Upper lobe of left lung (tissue), 4 donors: ENCODE results near the gene UGT2B28.
"Not testable (repeated sequence)": the region's sequence is repeated elsewhere in the genome, so short reads cannot be mapped to it uniquely, and the experiment has no call there.

Experiments
- CTCF ChIP-seq, 6 experiments: fragments of 450-650 bp in 4 of 6; fragments of 200-600 bp in 2 of 6; sonication (generic) in 2 of 6; IDR thresholded peaks; one replicate each; pipeline ENCODE4 v1.5.1; 2016 to 2019; ENCODE audit warnings: antibody characterized with exemption in 6 of 6
- POLR2A ChIP-seq, 4 donors: fragments of 450-650 bp; IDR thresholded peaks; one replicate each; pipeline ENCODE4 v1.5.1; 2016 to 2017; ENCODE audit warnings: antibody characterized with exemption in 4 of 4, mild to moderate bottlenecking in 2 of 4

DNA sequence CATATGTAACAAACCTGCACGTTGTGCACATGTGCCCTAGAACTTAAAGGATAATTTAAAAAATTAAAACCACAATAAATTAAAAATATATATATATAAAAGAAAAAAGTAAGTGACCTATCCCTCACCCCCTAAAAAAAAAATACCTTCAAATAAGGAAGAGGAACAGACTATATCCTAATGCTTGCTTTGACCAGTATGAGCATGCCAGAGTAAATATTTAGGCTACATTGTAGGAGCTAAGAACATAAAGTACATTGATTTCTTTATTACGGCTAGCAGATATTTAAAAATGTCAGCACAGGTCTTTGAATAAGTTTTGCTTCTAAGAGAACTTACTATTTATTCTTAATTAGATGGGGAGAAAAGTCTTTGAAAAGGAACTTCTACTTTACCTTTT is 62.8 kb downstream of the UGT2B28 start:
- TF ChIP-seq CTCF, POLR2A (IDR thresholded peaks at IDR 0.05): not testable (repeated sequence)
